GM21576 (cell line): ENCODE results near the gene TIAM2.

Source experiments
- ATAC-seq: cut with Tn5 transposase; IDR thresholded peaks from one replicate; pipeline ENCODE4 v1.9.1; 2021; ENCODE audit warnings: mild to moderate bottlenecking, moderate library complexity; ENCODE audit not compliant: unreplicated experiment

TIAM2 gene

GRCh38 chr6:155055729-155056128, 60.6 kb downstream of the TIAM2 start:
- no peak for ATAC-seq

GRCh38 chr6:155056756-155057155, 61.6 kb downstream of the TIAM2 start:
- no peak for ATAC-seq

DNA sequence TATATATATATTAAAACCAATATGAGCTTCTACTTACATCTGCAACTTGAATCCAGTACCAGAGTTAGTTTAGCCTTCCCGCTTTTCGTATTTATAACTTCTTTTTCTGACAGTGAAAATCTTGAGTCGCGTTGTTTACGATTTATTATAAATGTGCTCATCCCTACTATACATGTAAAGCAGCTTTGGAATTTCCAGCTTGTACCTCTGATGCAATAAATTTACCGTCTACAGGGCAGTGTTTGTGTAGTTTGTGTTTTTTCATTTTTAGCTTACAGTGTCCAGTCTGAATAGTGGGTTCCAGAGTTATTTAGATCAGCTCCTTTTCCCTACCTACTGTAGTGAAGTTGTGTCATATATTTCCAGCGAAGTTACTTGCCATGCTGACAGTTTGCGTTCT, 66.3 kb downstream of the TIAM2 start:
- no peak for ATAC-seq

GRCh38 chr6:155062866-155063341, 67.8 kb downstream of the TIAM2 start:
- no peak for ATAC-seq

DNA sequence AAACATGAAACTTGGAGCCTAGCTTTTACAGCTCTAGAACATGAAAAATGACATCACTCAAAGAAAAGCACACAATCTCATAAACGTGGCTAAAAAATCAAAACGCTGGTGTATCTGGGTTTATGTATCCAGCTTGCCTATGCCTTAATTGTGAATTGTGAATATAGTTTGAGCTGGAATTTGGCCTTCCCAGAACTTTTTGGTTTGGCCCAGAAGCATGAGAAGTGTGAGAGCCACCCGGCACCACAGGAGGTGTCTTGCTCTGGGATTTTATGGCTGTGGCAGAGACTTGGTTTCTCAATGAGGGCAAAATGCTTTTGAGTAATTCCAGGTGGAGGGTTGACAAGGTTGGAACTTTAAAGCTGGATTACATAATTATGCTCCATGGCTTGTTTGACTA, 69.2 kb downstream of the TIAM2 start:
- no peak for ATAC-seq

DNA sequence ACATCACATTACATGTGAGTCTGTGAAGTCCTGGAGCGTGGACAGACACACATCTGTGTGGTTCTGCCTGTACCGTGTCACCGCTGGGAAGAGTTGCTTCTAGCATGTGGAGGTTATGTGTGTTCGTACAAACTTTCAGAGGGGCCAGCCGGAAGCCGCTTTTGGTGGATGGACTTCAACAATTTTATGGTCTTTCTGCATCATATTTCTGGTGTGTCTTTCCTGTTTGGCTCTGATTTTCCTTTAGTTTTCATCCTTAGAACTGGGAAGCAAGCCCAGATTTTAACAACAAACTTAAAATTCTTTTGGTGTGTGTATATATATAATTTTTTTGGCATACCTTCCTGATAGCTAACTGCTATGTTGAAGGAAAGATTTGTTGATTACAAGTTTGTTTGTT, 71.2 kb downstream of the TIAM2 start:
- ATAC-seq = no peak

- ATAC-seq = no peak
Measured at GRCh38 chr6:155066921-155067680, 72.0 kb downstream of the TIAM2 start.

DNA sequence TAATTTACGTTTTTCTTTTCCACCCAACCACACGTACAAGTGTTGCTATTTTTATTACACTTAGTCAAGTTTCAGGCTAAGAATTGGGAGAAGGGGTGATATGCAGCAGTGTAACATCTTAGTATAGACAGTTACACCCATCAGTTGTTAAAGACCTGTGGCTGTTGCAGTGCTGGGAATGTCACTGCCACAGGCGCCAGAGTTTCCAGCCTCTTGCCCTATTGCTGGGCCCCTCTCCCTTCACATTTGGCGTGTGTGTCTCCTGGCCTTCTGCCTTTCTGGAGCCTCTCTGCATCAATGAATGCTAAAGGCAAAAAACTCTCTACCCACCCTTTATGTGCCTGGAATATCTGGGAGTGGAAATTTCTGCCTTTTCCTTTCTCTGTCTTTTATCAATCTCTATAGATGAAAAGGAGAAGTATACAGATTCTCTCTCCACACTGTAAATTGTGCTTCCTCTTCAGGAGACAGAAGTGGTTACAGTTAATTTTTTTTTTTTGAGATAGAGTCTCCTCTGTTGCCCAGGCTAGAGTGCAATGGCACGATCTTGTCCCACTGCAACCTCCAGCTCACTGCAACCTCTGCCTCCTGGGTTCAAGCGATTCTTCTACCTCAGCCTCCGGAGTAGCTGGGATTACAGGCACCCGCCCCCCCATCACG, 73.0 kb downstream of the TIAM2 start:
- ATAC-seq = no peak

- ATAC-seq = no peak
Measured at GRCh38 chr6:155069543-155069942, 74.4 kb downstream of the TIAM2 start.

DNA sequence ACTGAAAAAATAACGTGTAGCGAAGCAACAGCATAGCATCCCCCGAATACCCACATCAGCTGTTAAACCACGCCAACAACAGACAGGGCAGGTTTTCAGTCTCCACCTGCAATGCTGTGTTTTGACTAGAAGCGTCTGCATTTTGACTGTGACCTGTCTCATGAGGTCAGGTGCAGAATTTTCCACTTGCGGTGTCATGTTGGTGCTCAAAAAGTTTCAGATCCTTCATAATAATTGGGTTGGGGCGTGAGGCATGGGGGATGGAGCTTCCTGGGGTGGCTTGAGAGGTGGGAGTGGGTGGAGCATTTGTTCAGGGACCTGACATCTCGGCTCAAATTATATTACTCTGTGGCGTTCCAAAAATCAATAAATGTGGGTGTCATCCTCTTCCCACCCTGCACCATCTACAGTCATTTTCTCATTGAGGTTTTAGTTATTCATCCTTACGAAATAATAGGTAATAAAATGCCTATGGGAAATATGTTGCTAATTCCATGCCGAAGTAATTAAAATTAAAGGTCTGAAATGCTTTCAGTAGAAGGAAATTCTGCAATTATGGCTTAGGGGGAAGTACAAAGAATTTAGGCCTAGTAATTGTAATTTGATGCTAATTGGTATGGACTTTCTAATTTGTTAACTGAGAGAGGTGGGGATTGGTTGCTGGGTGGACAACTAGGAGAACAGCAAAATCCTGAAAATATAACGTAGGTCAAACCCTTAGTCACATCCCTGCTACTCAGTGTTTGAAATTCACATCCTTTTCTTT, 81.0 kb downstream of the TIAM2 start:
- no peak for ATAC-seq

DNA sequence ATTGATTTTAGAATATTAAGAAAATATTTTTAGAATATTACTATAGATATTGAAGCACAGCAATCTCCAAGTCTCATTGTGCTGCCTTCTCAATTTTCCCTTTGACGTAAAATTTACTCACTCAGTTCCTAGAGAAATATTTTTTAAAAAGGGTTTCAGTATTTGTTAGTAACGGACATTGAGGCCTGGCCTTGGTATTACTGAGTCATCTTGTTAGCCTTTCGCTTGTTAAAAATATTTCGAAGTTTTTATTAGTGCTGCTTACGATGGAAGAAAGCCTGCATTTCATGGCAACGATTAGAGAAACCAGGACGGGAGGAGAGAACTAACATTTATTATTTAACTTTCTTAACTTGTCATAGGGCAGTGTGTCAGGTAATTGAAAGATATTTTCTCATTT, 82.2 kb downstream of the TIAM2 start:
- no peak for ATAC-seq

GRCh38 chr6:155077784-155078183, 82.7 kb downstream of the TIAM2 start:
- ATAC-seq = no peak

GRCh38 chr6:155078331-155078745, 83.2 kb downstream of the TIAM2 start:
- no peak for ATAC-seq

- ATAC-seq = peak; percentile 43
Measured at GRCh38 chr6:155079985-155080452, 84.9 kb downstream of the TIAM2 start.

GRCh38 chr6:155080881-155081845, 86.0 kb downstream of the TIAM2 start:
- no peak for ATAC-seq

DNA sequence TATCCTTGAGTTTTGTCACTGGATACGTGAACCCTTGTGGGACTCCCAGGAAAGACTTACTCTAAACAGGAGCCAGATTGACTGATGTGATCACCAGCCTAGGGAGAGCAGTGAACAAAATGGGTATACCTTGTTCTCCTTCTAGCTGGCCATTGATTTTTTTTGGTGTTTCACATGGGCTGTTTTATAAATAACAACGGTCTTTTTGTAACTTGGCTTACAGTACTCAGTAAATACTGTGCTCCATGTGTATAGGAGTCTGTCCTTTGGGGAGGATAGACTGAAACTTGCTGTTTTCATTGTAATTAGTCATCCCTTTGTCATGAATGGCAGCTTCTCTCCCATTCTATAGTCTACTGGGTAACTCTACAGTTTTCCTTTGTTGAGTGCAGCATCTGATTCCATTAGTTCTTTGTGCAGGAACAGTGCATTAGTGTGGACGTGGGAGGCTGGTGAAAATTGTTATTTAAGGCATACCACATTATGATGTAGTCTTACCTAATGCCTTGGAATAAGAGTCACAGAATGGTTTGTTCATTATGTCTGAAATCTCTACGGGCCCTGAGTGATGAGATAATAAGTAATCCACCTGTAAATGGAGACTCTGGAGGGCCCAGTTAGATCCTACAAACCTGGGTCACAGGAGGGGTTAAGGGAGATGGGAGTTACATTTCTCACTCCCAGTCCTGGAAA, 89.5 kb downstream of the TIAM2 start:
- ATAC-seq = no peak

DNA sequence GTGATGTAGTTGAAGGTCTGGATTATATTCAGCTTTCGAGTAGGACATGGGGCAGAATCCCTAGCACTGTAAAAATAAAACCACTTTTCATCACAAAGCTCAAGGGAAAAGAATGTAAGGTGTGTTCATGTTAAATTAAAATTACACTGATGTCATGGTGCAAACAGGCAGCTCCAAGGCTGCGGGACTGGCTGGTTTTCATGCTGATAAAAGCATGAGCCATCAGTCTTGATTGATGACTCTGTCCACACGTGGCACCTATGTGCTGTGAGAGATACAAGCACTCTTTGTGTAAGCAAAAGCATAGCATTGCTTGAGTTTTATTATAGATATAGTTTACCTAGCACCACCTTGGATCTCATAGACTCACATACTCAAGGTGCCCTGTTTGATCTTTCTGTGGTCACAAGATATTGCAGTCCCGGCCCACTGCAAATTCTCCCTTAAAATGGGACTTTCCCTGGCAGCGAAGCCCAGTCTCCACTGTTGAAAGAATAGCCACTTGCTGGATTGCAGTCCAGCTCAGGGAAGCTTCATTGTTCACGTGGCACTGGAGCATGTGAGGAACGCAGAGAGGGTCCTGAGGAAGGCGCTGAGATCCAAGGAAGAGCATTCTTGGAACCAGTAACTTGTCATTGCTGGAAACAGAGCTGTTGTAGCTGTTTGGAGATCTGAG, 90.6 kb downstream of the TIAM2 start:
- ATAC-seq = no peak

- ATAC-seq = no peak
Measured at GRCh38 chr6:155088856-155089255, 93.7 kb downstream of the TIAM2 start.

DNA sequence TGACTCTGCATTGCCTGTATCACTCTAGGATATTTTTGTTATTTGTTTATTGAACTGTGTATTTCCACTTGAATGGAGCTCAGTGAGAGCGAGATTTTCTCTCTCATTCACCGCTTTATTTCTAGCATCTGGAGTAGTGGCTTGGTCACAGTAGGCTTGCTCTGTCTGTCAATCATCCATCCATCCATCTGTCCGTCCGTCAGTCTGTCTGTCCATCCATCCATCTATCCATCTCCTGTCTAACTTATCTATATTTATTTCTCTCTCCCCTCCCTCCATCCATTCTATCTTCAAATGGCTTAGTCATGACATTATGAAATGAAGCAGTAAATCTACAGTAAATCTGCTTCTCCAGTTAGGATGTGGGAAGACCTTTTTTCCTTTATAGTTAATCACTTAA, 94.6 kb downstream of the TIAM2 start:
- ATAC-seq = no peak
